GM23248 (cell line): ENCODE measurements around the gene PRR3.

ENCODE experiments used
- EZH2 ChIP-seq: fragments of 200-600 bp; sonication (generic); IDR thresholded peaks from 2 replicates; pipeline ENCODE4 v1.6.1; 2018; ENCODE audit warnings: antibody characterized with exemption, mild to moderate bottlenecking; ENCODE audit not compliant: insufficient read depth, poor library complexity, severe bottlenecking
- EZH2phosphoT487 ChIP-seq: fragments of 200-600 bp; sonication (generic); IDR thresholded peaks from 2 replicates; pipeline ENCODE4 v1.6.1; 2018; ENCODE audit warnings: antibody characterized with exemption, moderate library complexity, mild to moderate bottlenecking, low read depth; ENCODE audit not compliant: insufficient read depth

GRCh38 chr6:30508890-30509736, 48.0 kb upstream of the PRR3 start:
- TF ChIP-seq EZH2: no peak
- no peak for TF ChIP-seq EZH2phosphoT487
